Suppressor macrophage (primary cell): ENCODE results near the gene DCLK2.

ENCODE experiments used
- DNase-seq, 4 experiments: peaks; one replicate each; pipeline ENCODE4 v3.0.0-alpha.2; 2020 to 2022

DCLK2 gene

GRCh38 chr4:150243932-150244331 is 165.7 kb downstream of the DCLK2 start:
- no peak for DNase-seq

- no peak for DNase-seq
Measured at GRCh38 chr4:150244600-150244999, 166.4 kb downstream of the DCLK2 start.

DNA sequence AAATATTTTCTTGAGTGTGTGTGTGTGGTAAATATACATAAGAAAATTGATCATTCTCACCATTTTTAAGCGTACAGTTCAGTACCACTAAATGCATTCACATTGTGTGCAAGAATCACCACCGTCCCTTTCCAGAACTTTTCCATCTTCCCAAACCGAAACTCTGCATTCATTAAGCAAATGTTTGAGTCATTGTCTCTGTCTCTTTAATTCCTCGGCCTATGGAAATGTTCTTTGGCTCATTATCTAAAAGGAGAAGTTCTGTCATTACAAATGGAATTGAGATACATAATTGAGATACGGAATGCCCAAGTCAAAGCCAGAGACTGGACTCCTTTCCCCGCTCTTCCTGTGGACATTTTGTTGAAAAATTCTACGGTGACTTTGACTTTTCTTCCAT is 168.9 kb downstream of the DCLK2 start:
- no peak for DNase-seq

GRCh38 chr4:150248181-150248580 is 169.9 kb downstream of the DCLK2 start:
- no peak for DNase-seq

GRCh38 chr4:150250293-150250997 is 172.2 kb downstream of the DCLK2 start:
- DNase-seq: no peak

DNA sequence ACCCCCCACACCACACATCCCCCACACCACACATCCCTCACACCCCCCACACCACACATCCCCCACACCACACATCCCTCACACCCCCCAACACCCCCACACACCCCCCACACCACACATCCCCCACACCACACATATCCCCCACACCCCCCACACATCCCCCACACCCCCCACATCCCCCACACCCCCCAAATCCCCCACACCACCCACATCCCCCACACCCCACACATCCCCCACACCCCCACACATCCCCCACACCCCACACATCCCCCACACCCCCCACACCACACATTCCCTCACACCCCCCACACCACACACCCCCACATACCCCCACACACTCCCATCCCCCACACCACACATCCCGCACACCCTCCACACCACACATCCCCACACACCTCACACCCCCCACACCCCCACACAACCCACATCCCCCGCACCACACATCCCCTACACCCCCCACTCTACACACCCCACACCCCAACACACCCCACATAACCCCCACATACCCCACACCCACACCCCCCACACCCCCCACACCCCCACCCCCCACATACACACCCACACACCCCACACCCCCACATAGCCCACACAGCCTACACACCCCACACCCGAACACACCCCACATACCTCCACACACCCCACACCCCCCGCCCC is 172.9 kb downstream of the DCLK2 start:
- no peak for DNase-seq

DNA sequence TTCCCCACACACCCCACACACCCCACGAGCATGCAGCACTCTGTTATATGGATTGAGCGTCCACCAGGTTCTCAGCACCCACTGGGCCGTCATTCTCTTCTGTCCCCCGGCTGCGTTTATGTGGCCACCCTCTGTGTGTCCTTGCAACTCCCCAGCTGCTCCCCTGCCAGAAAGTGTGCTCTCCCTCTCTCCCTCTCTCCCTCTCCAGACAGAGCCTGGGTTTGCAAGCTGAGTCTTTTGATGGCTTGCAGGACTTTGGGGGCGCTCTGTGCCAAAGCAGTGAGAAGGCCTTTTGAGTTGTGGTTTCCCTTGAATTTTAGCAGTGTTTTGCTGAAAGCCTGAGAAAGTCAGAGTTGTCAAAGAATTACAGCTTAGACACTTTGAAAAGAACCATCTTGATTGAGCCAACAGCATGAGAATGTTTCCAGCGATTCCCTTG is 173.5 kb downstream of the DCLK2 start:
- DNase-seq: no peak

- DNase-seq: no peak
Measured at GRCh38 chr4:150252306-150252705, 174.1 kb downstream of the DCLK2 start.

GRCh38 chr4:150252741-150253140 is 174.5 kb downstream of the DCLK2 start:
- no peak for DNase-seq

GRCh38 chr4:150253416-150253815 is 175.2 kb downstream of the DCLK2 start:
- no peak for DNase-seq

- peak in 2 of 4 experiments; percentile 11 to 15 for DNase-seq
Measured at GRCh38 chr4:150253965-150254630, 175.9 kb downstream of the DCLK2 start.

- DNase-seq: no peak
Measured at GRCh38 chr4:150255610-150256224, 177.5 kb downstream of the DCLK2 start.

- DNase-seq: no peak
Measured at GRCh38 chr4:150256225-150256620, 178.0 kb downstream of the DCLK2 start.

DNA sequence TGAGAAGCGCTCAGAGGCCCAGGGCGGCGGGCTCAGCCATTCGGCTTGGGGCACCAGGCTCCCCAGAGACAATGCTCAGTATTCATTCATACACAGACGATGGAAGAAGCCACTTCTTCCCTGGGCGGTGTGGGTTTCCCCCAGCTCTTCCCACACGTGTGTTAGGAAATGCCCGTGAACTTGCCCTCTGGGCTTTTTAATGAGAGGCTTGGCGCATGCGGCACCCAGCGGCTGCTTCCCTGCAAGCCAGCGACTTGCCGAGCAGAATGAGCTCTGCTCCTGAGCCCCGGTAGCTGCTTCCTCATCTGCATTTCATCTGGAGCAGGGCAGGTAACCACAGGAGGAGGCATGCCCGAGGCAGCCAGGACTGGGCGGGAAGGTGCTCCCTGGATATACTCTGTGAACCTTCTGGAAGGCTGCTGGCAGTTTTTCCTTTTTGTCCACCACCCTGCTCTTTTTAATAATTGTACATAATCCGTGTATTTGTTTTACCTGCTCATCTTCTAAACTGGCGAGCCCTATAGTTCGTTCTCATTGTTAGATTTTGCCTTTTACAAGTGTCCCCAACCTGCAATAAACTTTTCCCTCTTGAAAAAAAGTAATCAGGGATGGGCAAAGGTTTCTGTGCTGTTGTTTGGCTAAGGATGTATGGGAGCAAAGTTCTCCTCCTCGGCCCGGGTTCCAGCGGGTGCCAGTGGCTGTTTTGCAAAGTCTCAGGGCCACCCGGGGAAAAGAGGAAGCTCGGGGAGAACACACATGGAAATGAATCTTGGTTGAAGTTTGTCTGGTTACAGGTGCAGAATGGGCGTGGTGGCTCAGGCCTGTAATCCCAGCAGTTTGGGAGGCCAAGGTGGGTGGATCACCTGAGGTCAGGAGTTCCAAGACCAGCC is 178.8 kb downstream of the DCLK2 start:
- DNase-seq: peak in 1 of 4 experiments; percentile 4

- no peak for DNase-seq
Measured at GRCh38 chr4:150258569-150258968, 180.3 kb downstream of the DCLK2 start.

GRCh38 chr4:150259861-150260567 is 181.8 kb downstream of the DCLK2 start:
- DNase-seq: no peak

- no peak for DNase-seq
Measured at GRCh38 chr4:150261571-150261970, 183.3 kb downstream of the DCLK2 start.

- no peak for DNase-seq
Measured at GRCh38 chr4:150262611-150263010, 184.4 kb downstream of the DCLK2 start.

- DNase-seq: no peak
Measured at GRCh38 chr4:150264595-150265161, 186.4 kb downstream of the DCLK2 start.

GRCh38 chr4:150265806-150266205 is 187.6 kb downstream of the DCLK2 start:
- no peak for DNase-seq

DNA sequence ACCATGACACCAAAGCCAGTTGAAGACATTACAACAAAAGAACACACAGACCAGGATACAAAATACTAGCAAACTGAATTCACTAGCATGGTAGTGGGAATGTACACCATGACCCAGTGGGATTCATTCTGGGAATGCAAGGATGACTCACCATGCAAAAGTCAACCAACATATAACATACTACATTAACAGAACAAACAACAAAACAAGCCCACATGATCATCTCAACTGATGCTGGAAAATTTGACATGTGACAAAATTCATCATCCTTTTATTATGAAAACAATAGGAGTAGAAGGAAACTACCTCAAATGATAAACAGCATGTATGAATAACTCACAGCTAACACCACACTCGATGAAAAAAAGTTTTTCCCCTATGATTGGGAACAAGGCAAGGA is 190.2 kb downstream of the DCLK2 start:
- DNase-seq: no peak
